NCI-H2107 treated with DMSO at 0.1 percent for 48 hours (cell line): ENCODE measurements around the gene OR9Q1.
"Not testable (repeated sequence)": the region's sequence is repeated elsewhere in the genome, so short reads cannot be mapped to it uniquely, and the experiment has no call there.

Experiments used
- DNase-seq: peaks from one replicate; lab custom pipeline; 2025; ENCODE audit not compliant: unreplicated experiment; lab: John Stamatoyannopoulos, UW

Gene OR9Q1

DNA sequence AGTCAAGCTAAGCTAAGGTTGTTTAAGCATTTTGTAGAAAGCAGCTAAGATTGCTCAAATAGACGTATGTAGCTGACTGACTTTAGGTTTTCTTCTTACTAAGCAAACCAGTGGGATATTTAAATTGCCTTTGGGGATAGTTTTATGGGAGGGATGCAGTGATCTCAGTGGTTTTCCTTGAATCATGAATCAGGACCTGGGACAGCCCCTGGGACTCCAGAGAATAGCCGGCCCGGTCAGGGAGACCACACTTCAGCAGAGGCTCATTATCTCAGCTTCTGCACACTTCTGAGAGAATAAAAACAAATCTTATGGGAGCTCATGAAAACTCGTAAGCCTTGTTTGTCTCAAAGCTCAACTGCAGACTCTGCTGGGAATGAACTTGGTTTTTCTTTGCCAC is 101.8 kb downstream of the OR9Q1 start, which contains the start of gene OR9I1:
Gene OR9I1, minus strand, starts transcription at position 62 of the 400 bp plus-strand sequence. CDS start 6,086 bp downstream, outside the sequence.
- no peak for DNase-seq

- no peak for DNase-seq
Measured at GRCh38 chr11:58127350-58127749, 103.7 kb downstream of the OR9Q1 start.

DNA sequence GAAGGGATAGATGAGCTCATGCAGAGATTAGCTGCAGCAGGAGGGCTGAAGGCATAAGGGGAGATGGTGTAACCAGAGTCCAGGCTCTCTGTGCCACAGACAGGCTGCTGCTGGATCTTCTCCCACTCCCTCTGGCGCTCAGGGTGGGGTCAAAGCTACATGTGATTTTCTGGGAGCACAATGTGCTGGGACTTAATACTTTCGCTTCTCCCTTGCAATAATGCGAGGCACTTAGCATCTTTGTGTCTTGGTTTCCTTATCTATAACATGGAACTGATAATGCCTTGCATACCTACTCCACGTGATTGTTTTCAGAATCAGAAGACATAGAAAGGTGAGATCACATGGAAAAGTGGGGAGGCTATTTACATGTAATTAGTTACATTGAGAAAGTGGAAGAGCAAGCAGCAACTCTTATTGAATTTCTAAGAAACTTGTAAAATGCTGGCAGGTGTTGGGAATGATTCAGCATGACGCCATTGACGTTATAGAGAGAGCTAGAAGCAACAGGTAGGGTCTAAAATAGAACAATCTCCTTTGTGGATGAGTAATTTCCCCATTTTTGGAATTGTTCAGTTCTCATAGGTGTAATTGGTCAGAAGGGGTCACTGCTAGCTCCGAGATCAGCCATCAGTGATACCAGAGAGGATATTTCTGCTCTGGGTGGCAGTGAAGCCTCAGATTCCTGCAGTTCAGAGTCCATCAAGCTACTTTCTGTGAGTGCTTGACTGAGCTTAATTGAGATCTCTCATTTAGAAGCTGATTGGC is 109.8 kb downstream of the OR9Q1 start:
- no peak for DNase-seq

DNA sequence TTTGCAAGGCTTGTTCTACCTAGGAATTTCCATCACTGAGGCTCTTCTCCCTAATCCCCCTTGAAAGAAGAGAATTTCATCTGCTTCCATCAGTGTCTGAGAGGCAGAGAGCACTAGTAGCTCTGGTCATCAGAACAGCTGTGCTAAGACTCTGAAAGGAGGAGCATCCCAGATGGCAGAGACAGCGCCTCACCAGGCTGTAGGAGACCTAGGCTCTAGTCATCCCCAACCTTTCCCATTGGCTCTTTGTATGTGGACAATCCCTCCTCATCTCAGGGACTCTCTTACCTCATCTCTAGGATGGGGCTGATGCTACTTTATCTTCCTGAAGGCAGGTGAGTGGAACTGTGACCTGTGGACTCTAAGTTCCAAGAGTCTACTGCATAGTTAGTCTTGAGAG is 110.5 kb downstream of the OR9Q1 start:
- DNase-seq: no peak

DNA sequence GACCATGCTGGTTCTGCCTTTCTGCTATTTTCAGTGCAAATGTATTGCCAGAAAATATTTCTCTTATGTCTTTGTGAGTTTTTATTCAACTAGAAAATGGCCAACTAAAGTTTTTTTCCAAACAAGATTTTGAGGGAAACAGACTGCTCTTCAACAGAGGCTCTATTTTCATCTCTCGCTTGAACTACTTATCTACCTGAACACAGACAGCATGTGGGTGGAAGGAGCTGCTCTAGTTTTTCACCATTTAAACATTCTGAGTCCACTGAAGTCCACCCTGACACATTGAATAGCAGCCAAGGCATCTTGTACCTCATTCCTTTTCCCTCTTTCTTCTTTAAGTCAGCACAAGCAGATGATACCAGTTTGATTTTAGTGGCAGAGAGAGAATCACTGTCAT is 111.5 kb downstream of the OR9Q1 start:
- no peak for DNase-seq

DNA sequence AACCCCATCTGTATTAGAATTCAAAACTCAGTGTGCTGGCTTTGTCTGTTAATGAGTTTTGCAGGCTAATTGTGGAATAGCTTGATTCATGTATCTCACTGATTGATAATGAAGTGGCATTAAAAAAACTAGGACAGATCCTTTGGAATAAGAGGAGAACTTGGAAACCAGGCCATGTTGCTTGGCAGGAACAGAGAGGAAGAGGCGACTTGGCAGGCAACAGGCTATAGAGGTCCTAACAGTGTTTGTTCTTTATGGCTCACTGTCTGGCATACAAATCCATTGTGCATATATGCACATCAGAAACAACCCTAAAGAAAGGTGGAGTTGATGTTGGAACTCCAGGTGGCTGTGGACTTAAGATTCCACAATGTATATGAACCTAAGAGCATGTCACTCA is 119.1 kb downstream of the OR9Q1 start:
- no peak for DNase-seq

DNA sequence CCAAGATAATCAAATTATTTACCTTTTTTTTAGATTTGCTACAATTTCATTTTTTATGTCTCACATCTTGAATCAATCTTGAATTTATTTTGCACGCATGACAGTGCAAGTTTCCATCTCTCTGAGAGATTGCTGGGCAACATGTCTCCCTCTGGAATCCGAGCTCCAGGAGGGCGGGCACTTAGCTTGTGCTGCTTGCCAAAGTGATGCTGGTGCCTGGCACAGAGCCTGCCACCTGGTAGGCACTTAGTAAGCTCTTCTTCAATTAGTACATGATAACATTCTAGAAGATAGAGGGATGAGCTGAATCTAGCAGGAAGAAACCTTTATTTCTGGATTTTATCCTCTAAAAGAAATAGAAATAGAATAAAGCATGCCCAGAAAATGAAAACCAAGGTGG is 129.1 kb downstream of the OR9Q1 start:
- DNase-seq: no peak

DNA sequence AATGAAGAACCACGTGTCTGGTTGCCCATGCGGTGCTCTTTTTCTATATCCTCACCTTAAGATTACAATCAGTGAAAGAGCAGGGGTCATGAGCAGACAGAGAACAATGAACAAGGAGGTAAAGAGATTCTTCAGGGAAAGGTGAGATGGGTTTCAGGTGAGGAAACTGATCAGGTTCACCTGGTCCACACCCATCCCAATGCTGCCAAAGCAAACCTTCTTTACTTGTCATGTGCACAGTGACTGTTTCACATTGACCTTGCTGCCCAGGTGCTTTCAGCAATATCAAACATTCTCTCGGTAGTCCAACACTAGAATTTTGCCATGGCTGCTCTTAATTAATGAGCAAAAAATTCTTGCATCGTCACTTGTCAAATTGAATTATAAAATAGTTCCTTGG is 140.7 kb downstream of the OR9Q1 start:
- no peak for DNase-seq

GRCh38 chr11:58164990-58165389 is 141.3 kb downstream of the OR9Q1 start:
- no peak for DNase-seq

GRCh38 chr11:58165504-58166106 is 141.9 kb downstream of the OR9Q1 start:
- no peak for DNase-seq

DNA sequence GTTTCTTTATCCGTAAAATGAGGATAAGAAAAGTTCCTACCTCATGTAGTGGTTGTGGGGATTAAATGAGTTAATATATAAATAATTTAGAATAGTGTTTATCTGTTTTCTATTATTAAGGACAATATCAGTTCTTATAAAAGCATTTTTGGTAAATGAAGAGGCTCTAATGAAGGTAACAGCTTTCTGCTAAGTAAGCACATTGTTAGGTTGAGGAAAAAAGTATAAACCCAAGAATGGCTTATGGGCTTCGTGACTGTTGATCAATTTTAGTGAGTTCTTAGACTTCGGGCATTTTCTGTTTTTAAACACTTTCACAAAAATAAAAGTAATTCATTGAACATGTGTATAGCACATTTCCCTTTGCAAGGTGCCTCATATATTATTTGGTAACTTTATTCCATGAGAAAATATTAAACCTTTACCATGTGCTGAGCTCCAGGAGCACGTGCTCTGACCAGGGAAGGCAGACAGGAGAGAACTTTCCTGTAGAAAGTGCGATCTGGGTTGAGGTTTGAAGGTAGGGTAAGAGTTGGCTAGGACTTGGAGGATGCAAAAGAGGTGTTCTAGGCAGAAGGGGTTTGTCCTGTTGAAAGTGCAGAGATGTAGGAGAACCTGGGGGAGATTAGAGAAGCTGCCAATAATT is 153.9 kb downstream of the OR9Q1 start:
- DNase-seq: no peak

DNA sequence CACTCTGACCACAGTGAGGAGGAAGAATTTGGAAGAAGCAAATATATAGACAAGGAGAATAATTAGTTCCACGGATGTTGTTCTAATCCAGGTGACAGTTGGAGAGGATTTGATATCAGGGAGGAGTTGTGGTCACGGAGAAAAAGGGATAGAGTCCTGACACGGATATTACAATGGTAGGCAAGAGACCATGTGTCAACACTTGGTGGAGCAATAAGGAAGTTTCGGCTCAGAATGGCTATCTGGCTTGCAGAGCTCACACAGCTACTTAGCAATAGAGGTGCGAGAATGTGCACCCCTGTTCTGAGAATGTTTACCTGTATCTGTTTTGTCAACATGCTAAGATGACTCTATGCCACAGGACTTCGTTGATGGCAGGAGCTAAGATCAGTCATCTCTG is 154.8 kb downstream of the OR9Q1 start:
- no peak for DNase-seq

- no peak for DNase-seq
Measured at GRCh38 chr11:58179648-58180047, 156.0 kb downstream of the OR9Q1 start.

DNA sequence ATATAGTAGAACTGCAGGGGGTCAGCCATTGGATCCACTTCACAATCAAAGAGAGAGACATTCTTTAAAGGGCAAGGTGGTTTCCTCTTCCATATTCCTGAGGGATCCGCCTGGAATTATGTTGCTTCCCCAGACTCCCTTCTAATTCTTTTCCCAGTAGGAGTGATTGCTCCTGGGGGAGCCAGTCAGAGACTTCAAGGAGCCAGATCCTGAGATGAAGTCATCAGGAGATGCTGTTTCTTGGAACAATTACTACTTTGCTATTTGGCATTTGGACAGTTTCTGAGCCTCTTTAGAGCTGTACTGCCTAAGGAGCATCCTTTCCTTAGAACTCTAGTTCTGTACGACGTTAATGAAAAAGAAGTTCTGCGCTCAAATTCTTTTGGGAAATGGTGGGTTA is 163.3 kb downstream of the OR9Q1 start:
- DNase-seq: no peak

- DNase-seq: no peak
Measured at GRCh38 chr11:58188770-58189169, 165.1 kb downstream of the OR9Q1 start, which contains the start of gene OR9Q2. OR9Q2 (plus strand) TSS chr11:58189070; CDS start chr11:58190491, 1,421 bp downstream.

- DNase-seq: no peak
Measured at GRCh38 chr11:58192229-58192628, 168.5 kb downstream of the OR9Q1 start.

- no peak for DNase-seq
Measured at GRCh38 chr11:58193391-58193790, 169.7 kb downstream of the OR9Q1 start.

GRCh38 chr11:58195939-58196338 is 172.3 kb downstream of the OR9Q1 start:
- DNase-seq: no peak

DNA sequence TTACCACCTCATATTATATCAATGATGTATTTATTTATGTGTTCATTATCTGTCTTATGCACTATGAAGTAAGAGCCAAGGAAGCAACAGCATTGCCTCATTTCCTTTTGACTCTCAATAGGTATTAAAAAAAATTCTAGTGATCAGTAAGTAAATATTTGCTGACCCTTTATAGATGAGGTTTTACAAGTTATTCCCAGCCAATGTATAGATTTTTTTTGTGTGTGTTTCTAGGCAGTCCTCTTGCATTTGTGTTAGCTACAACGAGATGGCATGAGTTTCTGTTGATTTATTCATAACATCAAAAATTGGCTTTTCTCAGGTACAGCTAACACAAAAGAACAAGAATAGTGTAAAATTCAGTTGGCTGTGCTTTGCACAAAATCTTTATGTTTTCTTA is 175.6 kb downstream of the OR9Q1 start:
- no peak for DNase-seq

- no peak for DNase-seq
Measured at GRCh38 chr11:58204042-58204441, 180.4 kb downstream of the OR9Q1 start, which contains the start of gene OR1S2. OR1S2 (minus strand) TSS chr11:58204142; CDS start chr11:58204142, 0 bp downstream.

DNA sequence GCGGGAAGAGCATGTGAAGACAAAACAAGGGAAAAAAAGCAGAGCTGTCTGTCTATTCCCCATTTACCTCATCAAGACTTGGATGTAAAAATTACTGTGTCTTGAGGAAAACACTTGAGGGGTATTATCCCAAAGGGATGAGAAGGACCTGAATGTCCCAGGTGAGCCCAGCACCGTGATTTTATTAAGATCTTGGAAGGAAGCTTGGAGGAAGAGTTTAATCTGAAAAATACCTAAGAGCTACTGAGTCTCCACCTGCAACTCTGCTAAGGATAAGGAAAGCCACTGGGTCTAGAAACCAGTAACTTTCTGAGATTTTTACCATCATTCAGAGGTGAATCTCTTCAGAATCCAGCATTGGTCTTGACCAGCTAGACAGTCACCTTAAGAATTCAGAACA is 188.7 kb downstream of the OR9Q1 start, which contains the start of gene OR1S1:
Gene OR1S1, plus strand, starts transcription at position 301 of the 400 bp plus-strand sequence.
- DNase-seq: not testable (repeated sequence)

- no peak for DNase-seq
Measured at GRCh38 chr11:58216476-58216875, 192.8 kb downstream of the OR9Q1 start.
